ENCODE measurements around the gene ZFYVE16. TPM values are rescaled to one million over a fixed set of nuclear protein-coding genes. Genes with fewer than 3 reads are reported as not detected.
"Not testable (repeated sequence)": the region's sequence is repeated elsewhere in the genome, so short reads cannot be mapped to it uniquely, and the experiment has no call there.

The ZFYVE16 gene
- total RNA-seq, 6 experiments from 2014 or later: 25.9 to 31.2 (median 28.8) TPM

DNA sequence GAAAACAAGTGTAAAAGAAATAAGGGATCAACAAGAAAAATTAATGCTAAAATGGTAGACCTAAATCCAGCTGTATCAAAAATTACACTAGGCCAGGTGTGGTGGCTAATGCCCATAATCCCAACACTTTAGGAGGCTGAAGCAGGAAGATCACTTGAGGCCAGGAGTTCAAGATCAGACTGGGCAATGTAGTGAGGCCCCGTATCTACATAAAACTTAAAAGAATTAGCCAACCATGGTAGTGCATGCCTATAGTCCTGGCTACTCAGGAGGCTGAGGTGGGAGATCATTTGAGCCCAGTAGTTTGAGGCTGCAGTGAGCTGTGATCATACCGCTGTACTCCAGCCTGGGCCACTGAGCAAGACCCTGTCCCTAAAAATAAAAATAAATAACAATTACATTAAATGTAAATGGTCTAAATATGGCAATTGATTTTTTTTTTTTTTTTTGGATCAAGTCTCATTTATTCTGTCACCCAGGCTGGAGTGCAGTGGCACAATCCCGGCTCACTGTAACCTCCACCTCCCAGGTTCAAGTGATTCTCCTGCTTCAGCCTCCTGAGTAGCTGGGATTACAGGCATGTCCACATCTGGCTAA, 75.9 kb downstream of the ZFYVE16 start:
- Mint-ChIP-seq H3K9me3 (no peaks in the 10 kb centered on the region), H3K4me3 (no peak overlapping the region), H3K27ac (no peak overlapping the region), H3K4me1 (ENCODE audit: low read depth) (peaks cover 15% of the 10 kb centered on the region), H3K27me3 (ENCODE audit: insufficient read depth) (no peaks in the 10 kb centered on the region; the same call in 1 of the 2 replicates), H3K36me3 (ENCODE audit: low read depth) (peaks cover 22% of the 10 kb centered on the region)
- TF ChIP-seq CTCF (IDR thresholded peaks at IDR 0.05): no peak
- no peak for DNase-seq

DNA sequence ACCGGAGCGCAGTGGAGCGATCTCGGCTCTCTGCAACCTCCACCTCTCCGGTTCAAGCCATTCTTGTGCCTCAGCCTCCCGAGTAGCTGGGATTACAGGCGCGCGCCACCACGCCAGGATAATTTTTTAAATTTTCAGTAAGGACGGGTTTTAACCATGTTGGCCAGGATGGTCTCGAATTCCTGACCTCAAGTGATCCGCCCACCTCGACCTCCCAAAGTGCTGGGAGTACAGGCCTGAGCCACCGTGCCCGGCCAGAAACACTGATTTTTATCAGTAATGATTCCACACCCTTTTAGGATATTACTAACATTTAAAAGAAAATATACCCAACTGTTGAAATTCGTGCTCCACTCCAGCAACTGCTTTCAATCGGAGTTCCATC, 79.6 kb downstream of the ZFYVE16 start:
- Mint-ChIP-seq H3K27me3 (ENCODE audit: insufficient read depth) (no peaks in the 10 kb centered on the region; the same call in 1 of the 2 replicates), H3K36me3 (ENCODE audit: low read depth) (peaks cover 16% of the 10 kb centered on the region), H3K9me3 (no peaks in the 10 kb centered on the region), H3K27ac (peak overlapping the region; percentile 68), H3K4me3 (peak overlapping the region; percentile 99), H3K4me1 (ENCODE audit: low read depth) (peaks cover 23% of the 10 kb centered on the region)
- TF ChIP-seq CTCF (IDR thresholded peaks at IDR 0.05): no peak
- DNase-seq: no peak

- no peaks in the 10 kb centered on the region for H3K9me3 Mint-ChIP-seq
- H3K4me1 Mint-ChIP-seq (ENCODE audit: low read depth): peaks cover 23% of the 10 kb centered on the region
- H3K27me3 Mint-ChIP-seq (ENCODE audit: insufficient read depth): no peaks in the 10 kb centered on the region; the same call in 1 of the 2 replicates
Measured at GRCh38 chr5:80487829-80488721, 80.2 kb downstream of the ZFYVE16 start, which contains the start of gene FAM151B. Gene FAM151B, plus strand, starts transcription at chr5:80488100. Its CDS starts 24 bp downstream, at chr5:80488124.

DNA sequence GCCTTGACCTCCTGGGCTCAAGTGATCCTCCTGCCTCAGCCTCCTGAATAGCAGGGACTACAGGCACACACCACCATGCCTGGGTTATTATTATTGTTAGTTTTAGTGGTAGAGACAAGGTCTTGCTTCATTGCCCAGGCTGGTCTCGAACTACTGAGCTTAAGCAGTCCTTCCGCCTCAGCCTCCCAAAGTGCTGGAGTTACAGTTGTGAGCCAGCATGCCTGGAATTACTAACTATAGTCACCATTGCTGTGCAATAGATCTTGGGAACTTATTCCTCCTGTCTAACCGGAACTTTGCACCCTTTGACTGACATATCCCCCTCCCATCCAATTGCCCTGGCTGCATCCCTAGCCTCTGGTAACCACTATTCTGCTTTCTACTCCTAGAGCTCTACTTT, 83.4 kb downstream of the ZFYVE16 start:
- H3K27me3 Mint-ChIP-seq (ENCODE audit: insufficient read depth): no peaks in the 10 kb centered on the region; the same call in 1 of the 2 replicates
- no peak overlapping the region for H3K27ac Mint-ChIP-seq
- peaks cover 22% of the 10 kb centered on the region for H3K4me1 Mint-ChIP-seq (ENCODE audit: low read depth)
- no peak overlapping the region for H3K4me3 Mint-ChIP-seq
- no peaks in the 10 kb centered on the region; the same call in 1 of the 2 replicates for H3K9me3 Mint-ChIP-seq
- TF ChIP-seq CTCF (IDR thresholded peaks at IDR 0.05): no peak
- H3K36me3 Mint-ChIP-seq (ENCODE audit: low read depth): peaks cover 5% of the 10 kb centered on the region; the same call in 1 of the 2 replicates
- no peak for DNase-seq

More at GRCh38 chr5:80487829-80488721, 80.2 kb downstream of the ZFYVE16 start, which contains the start of gene FAM151B:
- peak; percentile 90 for DNase-seq
- Mint-ChIP-seq H3K27ac (peak within 1 kb of the TSS; percentile 91), H3K4me3 (peak within 1 kb of the TSS; percentile 99), H3K36me3 (ENCODE audit: low read depth) (peaks cover 11% of the 10 kb centered on the region)
- peak; percentile 49; the same call in 1 of the 2 replicates for TF ChIP-seq CTCF (IDR thresholded peaks at IDR 0.05)

GRCh38 chr5:80492741-80493140, 84.9 kb downstream of the ZFYVE16 start:
- TF ChIP-seq CTCF (IDR thresholded peaks at IDR 0.05): no peak
- H3K36me3 Mint-ChIP-seq (ENCODE audit: low read depth): no peaks in the 10 kb centered on the region
- DNase-seq: no peak
- H3K9me3 Mint-ChIP-seq: no peaks in the 10 kb centered on the region; the same call in 1 of the 2 replicates
- H3K27ac Mint-ChIP-seq: no peak overlapping the region
- H3K4me3 Mint-ChIP-seq: no peak overlapping the region
- no peaks in the 10 kb centered on the region; the same call in 1 of the 2 replicates for H3K27me3 Mint-ChIP-seq (ENCODE audit: insufficient read depth)
- H3K4me1 Mint-ChIP-seq (ENCODE audit: low read depth): peaks cover 11% of the 10 kb centered on the region

DNA sequence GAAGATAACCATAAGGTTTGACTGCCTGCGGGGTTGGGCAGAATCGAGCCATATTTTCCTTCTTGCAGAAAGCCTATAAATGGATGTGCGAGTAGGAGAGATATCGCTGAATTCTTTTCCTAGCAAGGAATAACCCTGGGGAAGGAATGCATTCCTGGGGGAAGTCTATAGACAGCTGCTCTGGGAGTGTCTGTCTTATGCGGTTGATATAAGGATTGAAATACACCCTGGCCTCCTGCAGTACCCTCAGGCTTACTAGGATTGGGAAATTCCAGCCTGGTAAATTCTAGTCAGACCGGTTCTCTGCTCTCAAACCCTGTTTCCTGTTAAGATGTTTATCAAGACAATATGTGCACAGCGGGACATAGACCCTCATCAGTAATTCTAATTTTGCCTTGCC, 85.6 kb downstream of the ZFYVE16 start:
- H3K4me1 Mint-ChIP-seq (ENCODE audit: low read depth): peaks cover 11% of the 10 kb centered on the region
- not testable (repeated sequence) for H3K27me3 Mint-ChIP-seq (ENCODE audit: insufficient read depth); H3K36me3 Mint-ChIP-seq (ENCODE audit: low read depth); H3K9me3 Mint-ChIP-seq; DNase-seq; H3K4me3 Mint-ChIP-seq; H3K27ac Mint-ChIP-seq
